Epithelial cell of proximal tubule (primary cell): ENCODE data around the gene GARIN3. TPM values are rescaled to one million over a fixed set of nuclear protein-coding genes. Genes with fewer than 3 reads are reported as not detected.

Source experiments
- DNase-seq: peaks from one replicate; pipeline ENCODE4 v3.0.0-alpha.2; 2011; ENCODE audit warnings: low read depth
- H3K4me3 ChIP-seq: 2 replicates; pipeline ENCODE4 v1.5.1; 2011; ENCODE audit warnings: low read depth, mild to moderate bottlenecking, low read length
- total RNA-seq: library from RNA; depleted of rRNA; stranded (reverse); fragments of >200 nt; gene quantifications from 2 replicates; pipeline ENCODE4 v1.2.3, GENCODE V29; 2015
- TF ChIP-seq, protein P1 (sequence below): conservative IDR thresholded peaks from 2 replicates; pipeline ENCODE4 v1.5.1; 2012; ENCODE audit warnings: low read depth, mild to moderate bottlenecking, low read length

Gene GARIN3
- total RNA-seq, 1 donor from 2014 or later: not detected

- no peak for DNase-seq
- H3K4me3 ChIP-seq: peak overlapping the region; percentile 96
- TF ChIP-seq, protein P1, sequence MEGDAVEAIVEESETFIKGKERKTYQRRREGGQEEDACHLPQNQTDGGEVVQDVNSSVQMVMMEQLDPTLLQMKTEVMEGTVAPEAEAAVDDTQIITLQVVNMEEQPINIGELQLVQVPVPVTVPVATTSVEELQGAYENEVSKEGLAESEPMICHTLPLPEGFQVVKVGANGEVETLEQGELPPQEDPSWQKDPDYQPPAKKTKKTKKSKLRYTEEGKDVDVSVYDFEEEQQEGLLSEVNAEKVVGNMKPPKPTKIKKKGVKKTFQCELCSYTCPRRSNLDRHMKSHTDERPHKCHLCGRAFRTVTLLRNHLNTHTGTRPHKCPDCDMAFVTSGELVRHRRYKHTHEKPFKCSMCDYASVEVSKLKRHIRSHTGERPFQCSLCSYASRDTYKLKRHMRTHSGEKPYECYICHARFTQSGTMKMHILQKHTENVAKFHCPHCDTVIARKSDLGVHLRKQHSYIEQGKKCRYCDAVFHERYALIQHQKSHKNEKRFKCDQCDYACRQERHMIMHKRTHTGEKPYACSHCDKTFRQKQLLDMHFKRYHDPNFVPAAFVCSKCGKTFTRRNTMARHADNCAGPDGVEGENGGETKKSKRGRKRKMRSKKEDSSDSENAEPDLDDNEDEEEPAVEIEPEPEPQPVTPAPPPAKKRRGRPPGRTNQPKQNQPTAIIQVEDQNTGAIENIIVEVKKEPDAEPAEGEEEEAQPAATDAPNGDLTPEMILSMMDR: no peak
Measured at GRCh38 chr5:157143127-157143971, 22.7 kb downstream of the GARIN3 start.

DNA sequence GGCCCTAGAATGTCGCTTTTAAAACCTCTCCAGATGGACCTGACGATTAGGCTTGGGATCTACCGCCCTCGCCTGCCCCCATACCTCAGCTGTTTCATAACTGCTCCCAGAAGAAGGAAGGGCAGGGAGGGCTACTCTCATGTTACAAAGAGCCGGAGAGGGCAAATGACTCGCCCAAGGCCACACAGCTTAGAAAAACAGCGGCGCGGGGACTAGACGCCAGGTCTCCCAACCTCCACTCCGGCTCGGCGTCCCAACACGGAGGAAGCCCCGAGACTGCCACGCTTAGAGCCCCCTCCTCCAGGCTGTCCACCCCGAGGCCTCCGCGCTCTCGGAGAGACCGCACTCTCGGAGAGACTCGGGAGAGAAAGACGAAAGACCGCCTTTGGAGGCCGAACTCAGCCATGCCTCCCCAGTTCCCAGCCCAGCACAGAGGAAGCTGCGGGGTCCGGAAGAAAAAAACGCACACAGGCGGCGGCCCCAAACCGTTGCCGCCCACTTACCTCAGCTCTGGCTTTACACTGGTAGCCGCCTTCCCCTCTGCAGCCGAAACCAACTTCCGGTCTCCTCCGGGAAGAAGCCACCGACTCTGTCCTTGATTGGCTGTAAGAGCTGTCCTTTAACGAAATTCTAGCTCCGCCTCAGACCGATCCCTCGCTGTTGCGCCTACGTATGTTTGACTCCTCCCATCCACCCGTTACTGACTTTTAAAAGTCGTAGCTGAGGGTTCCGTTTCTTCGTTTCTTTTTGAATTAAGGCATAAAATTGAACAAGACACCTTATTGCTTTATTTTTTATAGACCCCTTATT, 23.5 kb downstream of the GARIN3 start, which contains the start of gene MED7:
MED7 (minus strand) TSS at position 549 of the 810 bp plus-strand sequence. CDS start 3,434 bp downstream, outside the sequence.
- TF ChIP-seq, protein P1: no peak
- DNase-seq: peak; percentile 97
- H3K4me3 ChIP-seq: peak within 1 kb of the TSS; percentile 96

DNA sequence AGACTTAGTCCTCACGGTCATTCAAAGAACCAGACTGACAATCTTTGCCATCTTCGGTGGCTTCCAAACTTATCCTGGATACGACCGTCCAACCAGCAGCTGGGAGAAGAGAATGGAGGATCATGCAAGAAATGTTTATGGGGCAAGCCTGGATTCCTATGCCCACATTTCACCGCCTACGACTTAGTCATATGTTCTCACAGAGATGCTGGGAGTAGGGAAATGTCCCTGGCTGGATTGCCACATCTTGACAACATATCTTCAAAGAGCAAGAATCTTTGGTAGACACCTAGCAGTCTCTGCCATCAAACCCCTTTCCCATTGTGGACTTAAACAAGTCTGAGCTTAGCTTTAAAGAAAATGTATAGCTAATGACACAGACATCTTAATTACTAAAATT, 28.4 kb downstream of the GARIN3 start:
- no peak overlapping the region for H3K4me3 ChIP-seq
- TF ChIP-seq, protein P1: no peak
- no peak for DNase-seq

DNA sequence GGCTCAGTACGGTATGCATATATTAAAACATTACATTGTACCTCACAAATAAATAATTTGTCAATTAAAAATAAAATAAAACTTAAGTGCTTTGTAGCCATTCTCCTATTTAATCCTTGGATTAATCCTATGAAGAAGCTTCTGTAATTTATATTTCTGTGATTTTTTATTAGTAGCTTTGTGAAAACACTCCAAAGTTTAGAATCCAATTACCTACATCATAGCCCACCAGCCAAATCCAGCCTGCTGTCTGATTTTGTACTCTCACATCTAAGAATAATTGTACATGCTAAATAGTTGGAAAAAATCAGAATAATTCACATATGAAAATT, 33.8 kb downstream of the GARIN3 start:
- no peak for DNase-seq
- no peak overlapping the region for H3K4me3 ChIP-seq
- TF ChIP-seq, protein P1: no peak

DNA sequence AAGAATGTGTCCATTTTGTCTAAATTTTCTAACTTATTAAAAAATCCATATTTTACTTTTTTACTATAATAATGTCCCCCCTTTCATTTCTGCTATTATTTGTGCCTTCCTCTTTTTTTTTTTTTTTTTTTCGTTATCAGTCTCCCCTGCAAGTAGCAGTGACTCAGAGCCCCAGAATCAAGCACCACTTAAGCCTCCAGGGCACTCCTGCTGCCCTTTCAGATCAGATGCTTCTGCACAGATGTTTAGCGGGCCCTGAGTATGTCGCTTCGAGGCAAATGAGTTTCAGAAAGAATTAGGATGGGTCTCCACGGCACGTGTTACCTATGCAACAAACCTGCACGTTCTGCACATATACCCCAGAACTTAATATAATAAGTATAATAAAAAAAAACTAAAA, 35.1 kb downstream of the GARIN3 start:
- H3K4me3 ChIP-seq: no peak overlapping the region
- DNase-seq: no peak
- TF ChIP-seq, protein P1: no peak

GRCh38 chr5:157121709-157122108, 44.4 kb downstream of the GARIN3 start:
- TF ChIP-seq, protein P1: no peak
- no peak overlapping the region for H3K4me3 ChIP-seq
- DNase-seq: no peak
